GM12801 (cell line): Measurements from ENCODE around the gene MAP1LC3B.

Experiments used
- TF ChIP-seq, protein P1 (sequence below): IDR thresholded peaks from one replicate; pipeline ENCODE4 v1.5.1; 2011; ENCODE audit warnings: control low read depth; ENCODE audit not compliant: insufficient read length; ENCODE audit errors: extremely low read depth

MAP1LC3B gene

GRCh38 chr16:87425941-87426340 is 33.8 kb downstream of the MAP1LC3B start:
- TF ChIP-seq, protein P1, sequence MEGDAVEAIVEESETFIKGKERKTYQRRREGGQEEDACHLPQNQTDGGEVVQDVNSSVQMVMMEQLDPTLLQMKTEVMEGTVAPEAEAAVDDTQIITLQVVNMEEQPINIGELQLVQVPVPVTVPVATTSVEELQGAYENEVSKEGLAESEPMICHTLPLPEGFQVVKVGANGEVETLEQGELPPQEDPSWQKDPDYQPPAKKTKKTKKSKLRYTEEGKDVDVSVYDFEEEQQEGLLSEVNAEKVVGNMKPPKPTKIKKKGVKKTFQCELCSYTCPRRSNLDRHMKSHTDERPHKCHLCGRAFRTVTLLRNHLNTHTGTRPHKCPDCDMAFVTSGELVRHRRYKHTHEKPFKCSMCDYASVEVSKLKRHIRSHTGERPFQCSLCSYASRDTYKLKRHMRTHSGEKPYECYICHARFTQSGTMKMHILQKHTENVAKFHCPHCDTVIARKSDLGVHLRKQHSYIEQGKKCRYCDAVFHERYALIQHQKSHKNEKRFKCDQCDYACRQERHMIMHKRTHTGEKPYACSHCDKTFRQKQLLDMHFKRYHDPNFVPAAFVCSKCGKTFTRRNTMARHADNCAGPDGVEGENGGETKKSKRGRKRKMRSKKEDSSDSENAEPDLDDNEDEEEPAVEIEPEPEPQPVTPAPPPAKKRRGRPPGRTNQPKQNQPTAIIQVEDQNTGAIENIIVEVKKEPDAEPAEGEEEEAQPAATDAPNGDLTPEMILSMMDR = no peak

DNA sequence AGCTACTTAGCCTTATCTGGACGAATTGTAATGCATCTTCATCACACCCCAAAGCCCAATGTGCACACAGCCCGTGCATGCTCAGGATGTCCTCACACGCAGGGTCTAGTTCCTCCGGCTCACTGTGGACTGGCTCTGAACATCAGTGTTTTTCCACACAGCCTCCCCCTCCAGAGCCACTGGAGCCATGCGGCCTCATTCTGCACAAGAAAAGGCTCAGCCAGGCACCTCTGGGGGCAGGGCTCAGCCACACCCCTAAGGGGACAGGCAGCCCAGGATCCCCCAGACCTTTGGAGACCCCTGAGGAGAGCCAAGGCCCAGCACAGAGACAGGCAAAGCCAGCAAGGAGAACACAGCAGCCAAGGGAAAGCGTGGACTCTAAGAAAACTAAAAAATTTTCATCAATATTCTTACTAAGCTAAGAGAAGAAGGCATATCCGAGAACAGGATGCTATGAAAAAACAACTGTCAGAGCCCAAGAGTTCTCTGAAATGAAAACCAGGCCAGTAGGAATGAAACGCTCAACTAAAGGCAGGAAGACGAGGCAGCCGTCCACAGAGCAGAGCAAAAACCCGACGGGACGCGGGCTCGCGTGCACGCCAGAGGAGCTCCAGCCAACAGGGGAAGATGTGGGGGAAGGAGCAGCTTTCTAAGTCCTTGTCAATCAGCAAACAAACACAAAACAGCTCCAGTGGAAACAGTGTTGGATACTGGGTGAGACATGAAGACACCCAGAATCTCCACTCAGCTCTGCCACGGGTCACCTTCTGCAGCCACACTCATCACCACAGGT is 34.5 kb downstream of the MAP1LC3B start:
- TF ChIP-seq, protein P1 = no peak

DNA sequence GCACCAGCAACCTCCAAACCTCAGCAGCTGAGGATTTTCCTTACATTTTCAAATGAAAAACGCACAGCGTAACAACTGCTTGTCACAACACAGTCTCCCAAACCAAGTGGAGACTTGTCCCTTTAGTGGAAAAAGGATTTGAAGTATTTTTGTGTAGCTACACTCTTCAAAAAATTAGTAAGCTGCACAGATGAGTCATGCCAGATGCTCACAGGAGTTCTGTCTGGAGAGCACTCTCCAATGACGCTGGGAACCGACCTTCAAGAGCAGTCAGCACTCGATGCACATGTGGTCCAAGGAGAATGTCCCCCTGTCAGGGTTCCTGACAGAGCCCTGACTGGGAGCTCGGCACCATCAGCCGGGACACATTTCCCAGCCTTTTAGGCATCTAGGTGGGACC is 39.8 kb downstream of the MAP1LC3B start:
- TF ChIP-seq, protein P1 = no peak

DNA sequence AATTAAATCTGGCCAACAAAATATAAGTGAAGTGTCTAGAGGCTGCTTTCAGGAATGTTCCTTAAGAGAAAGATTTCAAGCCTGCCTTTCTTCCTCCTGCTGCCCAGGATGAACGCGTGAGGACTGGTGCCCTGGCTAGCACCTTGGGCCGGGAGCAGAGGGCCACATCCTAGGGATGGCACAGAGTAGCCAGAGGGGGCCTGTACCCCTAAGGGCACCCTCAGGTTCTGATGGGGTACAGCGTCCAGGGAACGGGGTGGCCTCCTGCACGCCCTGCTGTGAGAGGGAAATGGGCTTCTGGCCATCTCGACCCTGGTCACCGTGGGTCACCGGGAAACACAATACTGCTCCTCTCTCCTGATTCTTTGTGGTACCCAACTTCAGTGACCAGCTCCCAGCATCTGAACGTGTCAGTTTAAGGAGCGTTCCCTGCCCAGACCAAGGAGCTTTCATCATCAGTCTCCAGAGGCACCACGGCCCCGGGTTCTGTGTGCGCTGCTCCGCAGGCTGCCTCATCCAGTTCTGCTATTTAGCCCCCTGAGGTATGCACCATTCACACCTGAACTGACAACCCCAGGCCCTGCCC is 40.3 kb downstream of the MAP1LC3B start:
- TF ChIP-seq, protein P1 = no peak

DNA sequence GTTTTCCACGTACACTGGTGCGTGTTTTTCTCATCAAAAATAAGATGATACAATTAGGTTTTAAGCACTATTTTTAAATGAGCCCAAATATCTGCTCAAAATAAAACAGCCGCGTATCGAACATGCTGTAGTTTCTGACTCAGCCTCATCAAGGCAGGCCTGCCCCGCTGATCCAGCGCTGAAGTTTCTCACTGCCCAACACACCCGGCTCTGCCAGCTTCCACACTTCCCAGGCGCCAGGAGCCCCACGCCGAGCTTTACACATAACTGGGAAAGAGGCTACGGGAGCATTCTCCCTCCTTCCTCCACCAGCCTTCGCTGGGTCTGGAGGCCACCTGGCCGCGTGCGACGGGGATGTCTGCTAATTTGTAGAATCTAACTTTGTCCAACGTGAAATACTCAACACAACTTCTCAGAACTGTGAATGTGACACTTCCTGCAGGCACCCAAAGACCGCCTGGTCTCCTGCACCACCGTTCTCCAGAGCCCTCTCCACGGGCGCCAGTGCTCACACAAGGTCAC is 42.1 kb downstream of the MAP1LC3B start:
- TF ChIP-seq, protein P1 = no peak

- TF ChIP-seq, protein P1 = no peak
Measured at GRCh38 chr16:87435372-87436224, 43.5 kb downstream of the MAP1LC3B start.
